Muscle layer of colon (tissue), 2 donors: Measurements from ENCODE around the gene SERPINA1.

ENCODE experiments used
- H3K27ac ChIP-seq: one replicate; pipeline ENCODE4 v1.7.0; 2013; ENCODE audit warnings: low read depth, mild to moderate bottlenecking, low read length, moderate library complexity
- H3K27me3 ChIP-seq, 2 donors: one replicate each; pipeline ENCODE4 v1.7.0; 2013; ENCODE audit warnings: low read length in 2 of 2, mild to moderate bottlenecking in 2 of 2; ENCODE audit not compliant: insufficient read depth in 2 of 2, control insufficient read depth in 1 of 2
- H3K36me3 ChIP-seq: one replicate; pipeline ENCODE4 v1.7.0; 2013; ENCODE audit warnings: mild to moderate bottlenecking, low read length; ENCODE audit not compliant: insufficient read depth
- H3K4me1 ChIP-seq: one replicate; pipeline ENCODE4 v1.7.0; 2013; ENCODE audit warnings: mild to moderate bottlenecking, low read length; ENCODE audit not compliant: insufficient read depth
- H3K4me3 ChIP-seq, 2 donors: one replicate each; pipeline ENCODE4 v1.7.0; 2013; ENCODE audit warnings: low read length in 2 of 2, low read depth in 1 of 2, mild to moderate bottlenecking in 1 of 2, moderate library complexity in 1 of 2
- H3K9ac ChIP-seq: one replicate; pipeline ENCODE4 v1.7.0; 2013; ENCODE audit warnings: low read length
- H3K9me3 ChIP-seq: one replicate; pipeline ENCODE4 v1.7.0; 2013; ENCODE audit warnings: mild to moderate bottlenecking, low read length
- donor health status: abdominal sarcoma.
- donor health status: Adenocarcinoma of cecum.

The SERPINA1 gene

DNA sequence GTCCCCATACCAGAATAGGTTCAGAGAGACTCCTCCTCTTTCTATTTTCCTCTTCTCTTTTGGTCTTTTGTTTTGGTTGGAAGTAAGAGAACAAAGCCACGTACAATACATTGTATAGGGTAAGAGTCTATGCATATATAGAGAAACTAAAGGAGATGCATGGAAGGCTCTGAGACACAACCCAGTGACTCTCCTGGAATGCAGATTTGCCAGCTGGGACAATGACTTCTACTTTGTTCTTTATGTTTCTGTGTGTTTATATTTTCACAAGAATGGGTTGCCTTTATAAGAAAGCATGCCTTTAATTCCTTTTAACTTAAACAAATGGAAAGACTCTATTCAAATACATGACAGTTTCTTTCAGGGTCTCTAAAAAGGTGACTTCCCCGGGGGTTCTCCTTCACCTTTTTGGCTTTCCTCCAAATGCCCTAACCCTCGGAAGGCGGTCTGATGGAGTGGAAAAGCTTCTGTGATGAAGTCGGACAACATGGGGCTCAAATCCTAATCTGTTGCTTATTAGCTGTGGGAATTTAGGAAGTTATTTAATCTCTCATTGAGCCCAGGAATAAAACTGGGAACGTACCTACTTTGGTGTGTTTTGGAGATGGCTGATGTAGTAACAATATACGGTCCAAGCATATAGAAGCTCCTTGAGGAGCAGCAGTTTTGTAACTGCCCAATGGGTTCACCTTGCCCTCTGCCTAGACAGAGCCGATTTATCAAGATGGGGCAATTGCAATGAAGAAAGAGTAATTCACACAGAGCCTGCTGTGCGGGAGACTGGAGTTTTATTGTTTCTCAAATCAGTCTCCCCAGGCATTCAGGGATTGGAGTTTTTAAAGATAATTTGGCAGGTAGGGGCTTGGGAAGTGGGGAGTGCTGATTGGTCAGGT, 9.1 kb upstream of the SERPINA1 start:
- Histone ChIP-seq H3K4me3 (no peak overlapping the region), H3K36me3 (no peaks in the 10 kb centered on the region), H3K27ac (no peak overlapping the region), H3K27me3 (no peaks in the 10 kb centered on the region), H3K9ac (no peak overlapping the region), H3K4me1 (no peaks in the 10 kb centered on the region), H3K9me3 (no peaks in the 10 kb centered on the region)

DNA sequence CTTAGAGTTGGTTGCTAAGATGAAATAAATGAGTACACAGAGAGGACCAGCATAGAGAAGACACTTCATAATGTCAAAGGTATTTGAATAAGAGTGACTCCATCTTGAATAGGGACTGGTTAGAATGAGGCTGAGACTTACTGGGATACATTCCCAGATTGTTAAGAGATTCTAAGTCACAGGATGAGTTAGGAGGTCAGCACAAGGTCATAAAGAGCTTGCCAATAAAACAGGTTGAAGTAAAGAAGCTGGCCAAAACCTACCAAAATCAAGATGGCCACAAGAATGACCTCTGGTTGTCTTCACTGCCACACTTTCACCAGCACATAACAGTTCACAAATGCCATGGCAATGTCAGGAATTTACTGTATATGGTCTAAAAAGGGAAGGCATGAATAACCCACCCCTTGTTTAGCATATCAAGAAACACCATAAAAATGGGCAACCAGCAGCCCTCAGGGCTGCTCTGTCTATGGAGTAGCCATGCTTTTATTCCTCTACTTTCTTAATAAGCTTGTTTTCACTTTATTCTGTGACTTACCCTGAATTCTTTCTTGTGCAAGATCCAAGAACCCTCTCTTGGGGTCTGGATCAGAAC, 8.3 kb upstream of the SERPINA1 start:
- no peak overlapping the region for H3K27ac ChIP-seq
- no peaks in the 10 kb centered on the region for H3K9me3 ChIP-seq
- no peaks in the 10 kb centered on the region for H3K4me1 ChIP-seq
- H3K9ac ChIP-seq, result no peak overlapping the region
- H3K36me3 ChIP-seq, result no peaks in the 10 kb centered on the region
- H3K27me3 ChIP-seq, result no peaks in the 10 kb centered on the region
- H3K4me3 ChIP-seq, result no peak overlapping the region

DNA sequence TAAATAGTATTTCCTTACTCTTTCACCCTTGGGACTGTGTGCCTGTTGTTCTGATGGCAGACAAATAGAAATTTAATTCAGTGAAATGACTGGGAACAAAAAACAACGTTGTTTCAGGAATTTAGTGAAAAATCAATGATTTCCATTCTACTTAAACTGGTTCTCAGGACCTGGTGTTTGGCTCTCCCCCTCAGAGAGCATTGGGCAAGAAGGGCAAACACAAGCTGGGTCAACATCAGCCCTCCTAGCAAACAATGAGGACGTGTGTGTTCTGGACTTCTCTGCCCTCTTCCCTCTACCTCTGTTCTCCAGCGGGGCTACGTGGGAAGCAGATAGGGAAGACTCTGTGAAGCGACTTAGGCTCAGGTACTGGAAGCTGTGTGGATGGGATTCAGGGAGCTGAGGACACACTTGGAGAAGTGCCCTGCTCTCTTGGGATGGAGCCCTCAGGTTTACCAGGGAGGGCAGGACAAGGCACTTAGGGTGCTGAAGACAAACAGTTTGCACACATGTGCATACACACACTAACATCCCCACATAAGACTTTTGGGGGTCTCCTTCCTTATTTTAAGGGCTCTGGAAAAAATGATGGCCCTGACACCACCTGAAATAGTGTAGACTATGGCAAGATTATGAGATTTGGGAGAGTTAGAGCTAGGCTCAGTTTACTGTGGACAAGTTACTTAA, 7.6 kb upstream of the SERPINA1 start:
- Histone ChIP-seq H3K36me3 (no peaks in the 10 kb centered on the region), H3K9ac (no peak overlapping the region), H3K4me1 (no peaks in the 10 kb centered on the region), H3K27ac (no peak overlapping the region), H3K27me3 (no peaks in the 10 kb centered on the region), H3K9me3 (no peaks in the 10 kb centered on the region), H3K4me3 (no peak overlapping the region)

- Histone ChIP-seq H3K4me3 (no peak overlapping the region), H3K9me3 (no peaks in the 10 kb centered on the region), H3K27ac (no peak overlapping the region), H3K27me3 (no peaks in the 10 kb centered on the region), H3K36me3 (no peaks in the 10 kb centered on the region), H3K9ac (no peak overlapping the region), H3K4me1 (no peaks in the 10 kb centered on the region)
These were observed 7.0 kb upstream of the SERPINA1 start for GRCh38 chr14:94395282-94395887.

DNA sequence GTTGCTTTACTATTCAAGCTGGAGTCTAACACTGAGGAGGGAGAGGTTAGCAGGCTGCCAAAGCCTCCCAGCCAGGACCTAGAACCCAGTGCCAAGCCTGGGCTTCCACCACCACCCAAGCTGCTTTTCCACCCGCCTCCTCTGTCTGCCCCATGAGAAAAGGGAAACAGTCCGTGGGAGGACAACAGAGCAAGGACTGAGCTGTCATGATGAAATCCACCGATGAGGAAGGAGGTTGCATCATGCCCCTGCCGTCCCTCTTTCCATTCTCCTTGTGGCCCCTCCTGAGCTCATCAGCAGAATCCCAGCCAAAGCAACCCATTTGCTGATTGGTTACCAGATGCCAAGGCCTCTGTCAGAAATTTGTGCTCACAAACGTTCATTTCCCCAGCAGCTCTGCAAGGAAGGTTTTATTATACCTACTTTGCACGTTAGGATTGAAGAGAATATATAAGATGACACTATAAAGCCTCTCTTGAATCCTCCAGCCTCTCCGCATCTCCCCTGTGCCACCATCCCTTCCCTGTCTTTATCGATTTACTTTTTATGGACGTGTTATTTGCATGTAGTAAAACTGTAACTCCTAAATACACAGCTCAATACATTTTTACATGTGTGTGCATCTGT, 6.3 kb upstream of the SERPINA1 start:
- Histone ChIP-seq H3K9me3 (no peaks in the 10 kb centered on the region), H3K4me3 (no peak overlapping the region), H3K36me3 (no peaks in the 10 kb centered on the region), H3K27me3 (no peaks in the 10 kb centered on the region), H3K27ac (no peak overlapping the region), H3K4me1 (no peaks in the 10 kb centered on the region), H3K9ac (no peak overlapping the region)

GRCh38 chr14:94394025-94394493, 5.7 kb upstream of the SERPINA1 start:
- no peaks in the 10 kb centered on the region for H3K4me1 ChIP-seq
- no peaks in the 10 kb centered on the region for H3K9me3 ChIP-seq
- H3K27me3 ChIP-seq, result no peaks in the 10 kb centered on the region
- H3K4me3 ChIP-seq, result no peak overlapping the region
- no peak overlapping the region for H3K27ac ChIP-seq
- no peak overlapping the region for H3K9ac ChIP-seq
- H3K36me3 ChIP-seq, result no peaks in the 10 kb centered on the region

- H3K27ac ChIP-seq, result no peak overlapping the region
- no peaks in the 10 kb centered on the region for H3K27me3 ChIP-seq
- no peaks in the 10 kb centered on the region for H3K9me3 ChIP-seq
- no peaks in the 10 kb centered on the region for H3K4me1 ChIP-seq
- H3K4me3 ChIP-seq, result no peak overlapping the region
- H3K9ac ChIP-seq, result no peak overlapping the region
- H3K36me3 ChIP-seq, result no peaks in the 10 kb centered on the region
These were observed 5.1 kb upstream of the SERPINA1 start for GRCh38 chr14:94393474-94393873.

DNA sequence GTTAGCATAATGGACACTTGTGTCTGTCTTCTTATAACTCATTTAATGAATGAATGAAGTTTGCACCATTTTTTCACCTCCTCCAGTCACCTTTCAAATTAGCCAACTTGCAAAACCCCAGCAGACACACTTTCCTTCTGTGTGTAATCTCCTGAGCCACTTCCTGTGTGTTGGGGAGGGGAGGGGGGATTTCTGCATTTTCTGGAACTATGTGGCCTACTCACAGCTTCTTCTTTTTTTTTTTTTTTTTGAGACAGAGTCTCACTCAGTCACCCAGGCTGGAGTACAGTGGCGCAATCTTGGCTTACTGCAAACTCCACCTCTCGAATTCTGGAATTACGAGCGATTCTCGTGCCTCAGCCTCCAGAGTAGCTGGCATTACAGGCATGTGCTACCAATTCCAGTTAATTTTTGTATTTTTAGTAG, 4.1 kb upstream of the SERPINA1 start:
- no peak overlapping the region for H3K27ac ChIP-seq
- no peak overlapping the region for H3K9ac ChIP-seq
- H3K4me1 ChIP-seq, result no peaks in the 10 kb centered on the region
- H3K4me3 ChIP-seq, result no peak overlapping the region
- no peaks in the 10 kb centered on the region for H3K9me3 ChIP-seq
- no peaks in the 10 kb centered on the region for H3K36me3 ChIP-seq
- no peaks in the 10 kb centered on the region for H3K27me3 ChIP-seq

DNA sequence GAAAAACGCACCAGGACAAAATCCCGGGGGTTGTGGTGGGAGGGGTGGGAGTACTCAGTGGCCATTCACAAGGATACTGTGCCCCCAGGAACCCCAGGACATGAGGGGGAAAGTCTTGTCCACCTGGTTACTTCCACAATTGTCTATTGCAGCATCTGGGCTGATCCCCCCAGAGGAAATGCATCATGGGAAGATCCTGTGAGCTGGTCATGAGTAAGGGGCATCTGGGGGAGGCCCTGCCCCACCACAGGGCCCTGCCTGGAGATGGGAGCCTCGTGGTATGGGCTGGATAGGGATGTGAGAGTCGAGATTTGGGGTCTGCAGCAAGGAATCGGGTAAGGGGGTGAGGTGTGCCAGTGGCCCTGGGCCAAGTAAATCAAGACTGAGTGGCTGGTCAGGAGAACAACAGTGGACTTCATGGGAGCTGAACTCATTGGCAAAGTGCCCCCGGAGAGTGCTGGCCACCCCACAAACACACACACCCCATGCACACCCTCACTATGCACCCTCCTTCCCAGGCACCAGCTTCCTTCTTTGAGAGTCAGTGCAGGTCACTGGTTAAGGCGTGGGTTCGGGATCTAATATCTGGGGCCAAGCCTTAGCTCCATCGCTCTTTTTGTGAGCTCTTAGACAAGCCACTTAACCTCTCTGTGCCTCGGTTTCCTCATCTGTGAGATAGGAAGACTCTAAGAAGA, 3.0 kb upstream of the SERPINA1 start:
- H3K27me3 ChIP-seq, result no peaks in the 10 kb centered on the region
- H3K9ac ChIP-seq, result no peak overlapping the region
- H3K4me1 ChIP-seq, result no peaks in the 10 kb centered on the region
- no peaks in the 10 kb centered on the region for H3K36me3 ChIP-seq
- no peak overlapping the region for H3K4me3 ChIP-seq
- H3K27ac ChIP-seq, result no peak overlapping the region
- no peaks in the 10 kb centered on the region for H3K9me3 ChIP-seq

DNA sequence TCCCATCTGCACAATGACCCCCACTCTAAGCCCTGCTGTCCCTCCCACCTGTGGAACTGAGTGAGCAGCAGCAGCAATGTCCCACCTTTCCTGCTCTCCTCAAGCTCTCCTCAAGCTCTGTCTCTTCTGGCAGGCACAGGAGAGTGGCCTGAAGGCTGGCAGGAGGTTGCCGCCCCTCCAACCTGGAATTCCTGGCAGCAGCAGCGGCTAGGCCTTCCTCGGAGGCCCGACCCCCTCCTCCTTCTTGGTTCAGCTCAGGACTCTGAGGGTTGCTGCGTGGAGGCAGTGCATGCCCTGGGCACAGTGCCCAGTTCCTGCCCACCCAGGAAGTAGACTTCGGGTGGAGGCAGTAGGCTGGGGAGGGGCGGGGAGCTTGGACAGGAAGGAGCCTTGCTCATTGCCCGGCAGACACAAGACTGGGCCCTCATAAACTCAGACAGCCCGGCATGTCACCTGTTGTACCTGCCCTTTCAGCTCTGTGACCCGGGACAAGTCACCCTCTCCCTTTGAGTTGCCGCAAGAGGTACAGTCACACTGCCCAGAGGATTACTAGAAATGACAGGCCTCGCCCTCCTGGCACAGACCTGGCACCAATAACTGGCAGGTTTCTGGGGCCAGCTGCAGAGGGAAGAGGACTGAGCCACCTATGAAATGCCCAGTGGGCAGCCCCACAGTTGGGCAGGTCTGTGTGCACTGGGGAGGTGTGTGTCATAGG, 2.1 kb upstream of the SERPINA1 start:
- no peaks in the 10 kb centered on the region for H3K36me3 ChIP-seq
- no peaks in the 10 kb centered on the region for H3K4me1 ChIP-seq
- no peaks in the 10 kb centered on the region for H3K27me3 ChIP-seq
- H3K4me3 ChIP-seq, result no peak overlapping the region
- no peak overlapping the region for H3K9ac ChIP-seq
- H3K9me3 ChIP-seq, result no peaks in the 10 kb centered on the region
- no peak overlapping the region for H3K27ac ChIP-seq
